HG03045 (cell line): ENCODE measurements around the gene LRRTM1.

Experiments used
- ATAC-seq: cut with Tn5 transposase; IDR thresholded peaks from one replicate; pipeline ENCODE4 v1.9.1; 2021; ENCODE audit warnings: mild to moderate bottlenecking, moderate library complexity; ENCODE audit not compliant: unreplicated experiment

LRRTM1 gene

GRCh38 chr2:80252294-80252986, 52.1 kb downstream of the LRRTM1 start:
- ATAC-seq: no peak
